Measurements from ENCODE around the gene KCNK4.
"Not testable (repeated sequence)": the region's sequence is repeated elsewhere in the genome, so short reads cannot be mapped to it uniquely, and the experiment has no call there.

KCNK4 gene

GRCh38 chr11:64292460-64293254 lies 1.6 kb downstream of the KCNK4 start:
- DNase-seq, result no peak

GRCh38 chr11:64294774-64295173 lies 3.7 kb downstream of the KCNK4 start:
- DNase-seq, result no peak

GRCh38 chr11:64295760-64296159 lies 4.7 kb downstream of the KCNK4 start:
- no peak for DNase-seq

- no peak for DNase-seq
Measured at GRCh38 chr11:64296236-64296635, 5.1 kb downstream of the KCNK4 start.

- DNase-seq, result no peak
Measured at GRCh38 chr11:64296830-64297698, 6.0 kb downstream of the KCNK4 start.

- DNase-seq, result peak; percentile 13
Measured at GRCh38 chr11:64297699-64298358, 6.7 kb downstream of the KCNK4 start.

- peak; percentile 19 for DNase-seq
Measured at GRCh38 chr11:64298966-64299846, 8.1 kb downstream of the KCNK4 start.

GRCh38 chr11:64299847-64300648 lies 8.9 kb downstream of the KCNK4 start, which contains the start of gene CATSPERZ:
Gene CATSPERZ, plus strand, starts transcription at chr11:64300358. Its CDS starts 53 bp downstream, at chr11:64300411.
- DNase-seq, result peak; percentile 30

- no peak for DNase-seq
Measured at GRCh38 chr11:64303109-64304031, 12.3 kb downstream of the KCNK4 start.

GRCh38 chr11:64304032-64304315 lies 12.9 kb downstream of the KCNK4 start:
- DNase-seq, result no peak

GRCh38 chr11:64304316-64305072 lies 13.4 kb downstream of the KCNK4 start:
- DNase-seq, result peak; percentile 92

- peak; percentile 98 for DNase-seq
Measured at GRCh38 chr11:64305075-64305690, 14.1 kb downstream of the KCNK4 start, which contains the start of gene ESRRA. Gene ESRRA, plus strand, starts transcription at chr11:64305524. Its CDS starts 1,656 bp downstream, at chr11:64307180.

- peak; percentile 53 for DNase-seq
Measured at GRCh38 chr11:64305691-64306562, 14.8 kb downstream of the KCNK4 start.

- DNase-seq, result no peak
Measured at GRCh38 chr11:64306563-64306875, 15.4 kb downstream of the KCNK4 start.

- DNase-seq, result no peak
Measured at GRCh38 chr11:64306876-64307622, 15.9 kb downstream of the KCNK4 start.

- not testable (repeated sequence) for DNase-seq
Measured at GRCh38 chr11:64307795-64308194, 16.7 kb downstream of the KCNK4 start.

- DNase-seq, result no peak
Measured at GRCh38 chr11:64312947-64313346, 21.8 kb downstream of the KCNK4 start.
